ENCODE data around the gene TMEM101.

Gene TMEM101

GRCh38 chr17:44014437-44015172, at the start of gene TMEM101 (continued):
- TF ChIP-seq ZNF175 (tag by site-specific recombination; IDR thresholded peaks at IDR 0.05) (no peak), ZNF664 (tag by site-specific recombination; IDR thresholded peaks at IDR 0.05) (peak; percentile 60), ZNF623 (tag by site-specific recombination; IDR thresholded peaks at IDR 0.05) (peak; percentile 37; the same call in 1 of the 2 replicates), ZNF311 (tag by site-specific recombination; IDR thresholded peaks at IDR 0.05; ENCODE audit: borderline replicate concordance) (no peak), REST (tag by site-specific recombination; IDR thresholded peaks at IDR 0.05) (peak; percentile 84; the same call in 1 of the 2 replicates), ZBTB20 (tag by site-specific recombination; IDR thresholded peaks at IDR 0.05) (peak; percentile 78; the same call in 1 of the 2 replicates), ZBTB49 (tag by site-specific recombination; IDR thresholded peaks at IDR 0.05; ENCODE audit: low read depth) (no peak), ZNF843 (tag by site-specific recombination; IDR thresholded peaks at IDR 0.05) (peak; percentile 68), ZNF221 (tag by site-specific recombination; IDR thresholded peaks at IDR 0.05; ENCODE audit: borderline replicate concordance) (no peak), GFI1B (tag by site-specific recombination; IDR thresholded peaks at IDR 0.05) (peak; percentile 36; the same call in 1 of the 2 replicates), ZNF214 (tag by site-specific recombination; IDR thresholded peaks at IDR 0.05; ENCODE audit: borderline replicate concordance) (no peak), PATZ1 (tag by site-specific recombination; IDR thresholded peaks at IDR 0.05) (peak; percentile 76), KLF16 (tag by site-specific recombination; IDR thresholded peaks at IDR 0.05) (peak; percentile 90), ZSCAN5A (tag by site-specific recombination; IDR thresholded peaks at IDR 0.05) (peak; percentile 99), PRDM10 (tag by site-specific recombination; IDR thresholded peaks at IDR 0.05) (peak; percentile 93), ZNF626 (tag by site-specific recombination; IDR thresholded peaks at IDR 0.05) (no peak), GLIS1 (tag by site-specific recombination; IDR thresholded peaks at IDR 0.05) (peak; percentile 29; the same call in 1 of the 2 replicates)
- TF ChIP-seq, protein P1, sequence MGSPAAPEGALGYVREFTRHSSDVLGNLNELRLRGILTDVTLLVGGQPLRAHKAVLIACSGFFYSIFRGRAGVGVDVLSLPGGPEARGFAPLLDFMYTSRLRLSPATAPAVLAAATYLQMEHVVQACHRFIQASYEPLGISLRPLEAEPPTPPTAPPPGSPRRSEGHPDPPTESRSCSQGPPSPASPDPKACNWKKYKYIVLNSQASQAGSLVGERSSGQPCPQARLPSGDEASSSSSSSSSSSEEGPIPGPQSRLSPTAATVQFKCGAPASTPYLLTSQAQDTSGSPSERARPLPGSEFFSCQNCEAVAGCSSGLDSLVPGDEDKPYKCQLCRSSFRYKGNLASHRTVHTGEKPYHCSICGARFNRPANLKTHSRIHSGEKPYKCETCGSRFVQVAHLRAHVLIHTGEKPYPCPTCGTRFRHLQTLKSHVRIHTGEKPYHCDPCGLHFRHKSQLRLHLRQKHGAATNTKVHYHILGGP (tag by site-specific recombination; IDR thresholded peaks at IDR 0.05): no peak; the same call in 1 of the 2 replicates
